GM10266 (cell line): ENCODE measurements around the gene KRTAP4-12.
"Not testable (repeated sequence)": the region's sequence is repeated elsewhere in the genome, so short reads cannot be mapped to it uniquely, and the experiment has no call there.

Experiments used
- DNase-seq: peaks from one replicate; pipeline ENCODE4 v3.0.0; 2012; ENCODE audit errors: extremely low spot score
- CTCF ChIP-seq: IDR thresholded peaks from 2 replicates; pipeline ENCODE4 v1.5.1; 2012; ENCODE audit warnings: mild to moderate bottlenecking, low read depth; ENCODE audit not compliant: control insufficient read depth, insufficient read depth; ENCODE audit errors: missing control alignments

Gene KRTAP4-12

GRCh38 chr17:41107941-41108450, 16.0 kb downstream of the KRTAP4-12 start:
- no peak for DNase-seq
- TF ChIP-seq CTCF = no peak

GRCh38 chr17:41105347-41105746, 18.6 kb downstream of the KRTAP4-12 start, which contains the start of gene KRTAP4-9:
Gene KRTAP4-9 (plus strand): TSS chr17:41105389. CDS start chr17:41105389, 0 bp downstream.
- not testable (repeated sequence) for DNase-seq

- DNase-seq = not testable (repeated sequence)
Observed at GRCh38 chr17:41104386-41105038, 19.5 kb downstream of the KRTAP4-12 start.

DNA sequence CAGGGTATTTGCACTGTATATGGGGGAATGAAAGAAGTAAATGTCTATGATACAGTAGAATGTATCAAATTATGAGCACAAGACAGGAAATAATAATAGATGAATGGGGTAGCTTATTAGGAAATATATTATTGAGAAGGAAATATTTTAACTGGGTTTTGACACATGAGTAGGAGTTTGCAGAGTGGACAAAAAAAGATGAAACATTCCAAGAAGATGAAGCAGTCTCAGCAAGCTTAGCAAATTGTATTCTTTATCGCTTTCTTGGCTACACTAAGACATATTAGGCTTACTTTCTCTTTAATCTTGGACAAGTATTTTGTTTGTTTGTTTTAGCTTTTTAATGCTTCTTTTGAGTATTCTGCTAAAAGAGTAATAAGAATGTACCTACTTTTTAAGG, 20.1 kb downstream of the KRTAP4-12 start:
- no peak for TF ChIP-seq CTCF

GRCh38 chr17:41101586-41102259, 22.3 kb downstream of the KRTAP4-12 start, which contains the start of gene KRTAP4-16:
Gene KRTAP4-16 (minus strand): TSS chr17:41102209. CDS start chr17:41102209, 0 bp downstream.
- no peak for TF ChIP-seq CTCF
- no peak for DNase-seq

More for the DNA sequence above, 20.1 kb downstream of the KRTAP4-12 start:
- DNase-seq = no peak

- not testable (repeated sequence) for DNase-seq
Observed at GRCh38 chr17:41099682-41100480, 24.1 kb downstream of the KRTAP4-12 start.

- DNase-seq = no peak
- no peak for TF ChIP-seq CTCF
Observed at GRCh38 chr17:41098481-41098880, 25.5 kb downstream of the KRTAP4-12 start.

DNA sequence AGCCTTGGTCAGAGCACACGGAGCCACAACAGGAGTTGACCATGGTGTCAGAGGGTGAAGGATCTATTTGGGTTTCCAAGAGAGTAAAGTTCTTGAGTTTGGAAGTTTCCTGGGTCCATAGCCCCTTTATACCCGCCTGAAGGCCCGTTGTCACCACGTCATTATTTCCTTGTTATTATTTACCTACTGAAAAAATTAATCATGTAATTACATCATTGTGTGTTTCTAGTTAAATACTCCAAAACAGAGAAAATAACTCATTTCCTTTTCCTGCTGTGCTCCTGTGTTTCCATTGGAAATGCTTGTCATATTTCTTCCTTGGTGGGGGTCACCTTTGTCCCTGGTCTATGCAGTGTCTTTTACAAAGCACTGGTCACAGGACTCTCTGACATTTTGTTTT, 25.9 kb downstream of the KRTAP4-12 start, which contains the start of gene KRTAP4-8:
Gene KRTAP4-8 (minus strand): TSS at position 101 of the 400 bp plus-strand sequence. CDS start 58 bp downstream, at position 43.
- TF ChIP-seq CTCF = no peak
- DNase-seq = no peak
